ENCODE measurements around the gene KIF12. TPM values are rescaled to one million over a fixed set of nuclear protein-coding genes. Genes with fewer than 3 reads are reported as not detected.

KIF12 gene
- total RNA-seq, 1 donor from 2014 or later = 3.3 TPM

DNA sequence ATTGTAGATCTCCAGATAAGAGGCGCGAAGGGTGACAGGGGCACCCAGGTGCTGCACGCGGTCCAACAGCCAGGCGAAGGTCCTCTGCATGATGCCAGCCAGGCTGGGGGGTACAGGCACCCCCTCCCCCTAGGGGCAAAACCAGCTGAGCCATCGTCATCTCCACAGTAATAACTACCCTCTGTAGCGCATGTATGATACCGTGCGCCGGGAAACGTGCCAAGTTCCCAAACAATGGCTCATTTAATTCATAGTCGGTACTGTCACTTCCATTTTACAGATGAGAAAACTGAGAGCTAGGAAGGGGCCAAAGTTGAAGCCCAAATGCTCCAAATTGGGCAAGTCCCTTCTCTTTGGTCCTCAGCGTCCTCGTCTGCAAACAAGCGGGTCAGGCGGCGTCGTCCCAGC lies 1.5 kb downstream of the KIF12 start:
- H3K9me3 Mint-ChIP-seq = peaks cover 10% of the 10 kb centered on the region
- no peak for DNase-seq (ENCODE audit: low spot score in 2 of 2, unreplicated experiment in 2 of 2)
- peak overlapping the region; percentile 48 for H3K4me3 Mint-ChIP-seq
- peaks cover 7% of the 10 kb centered on the region for H3K36me3 Mint-ChIP-seq
- peaks cover 12% of the 10 kb centered on the region for H3K4me1 Mint-ChIP-seq
- no peak overlapping the region for H3K27ac Mint-ChIP-seq
- H3K27me3 Mint-ChIP-seq (ENCODE audit: low read depth) = peaks cover 45% of the 10 kb centered on the region
- TF ChIP-seq, protein P1, sequence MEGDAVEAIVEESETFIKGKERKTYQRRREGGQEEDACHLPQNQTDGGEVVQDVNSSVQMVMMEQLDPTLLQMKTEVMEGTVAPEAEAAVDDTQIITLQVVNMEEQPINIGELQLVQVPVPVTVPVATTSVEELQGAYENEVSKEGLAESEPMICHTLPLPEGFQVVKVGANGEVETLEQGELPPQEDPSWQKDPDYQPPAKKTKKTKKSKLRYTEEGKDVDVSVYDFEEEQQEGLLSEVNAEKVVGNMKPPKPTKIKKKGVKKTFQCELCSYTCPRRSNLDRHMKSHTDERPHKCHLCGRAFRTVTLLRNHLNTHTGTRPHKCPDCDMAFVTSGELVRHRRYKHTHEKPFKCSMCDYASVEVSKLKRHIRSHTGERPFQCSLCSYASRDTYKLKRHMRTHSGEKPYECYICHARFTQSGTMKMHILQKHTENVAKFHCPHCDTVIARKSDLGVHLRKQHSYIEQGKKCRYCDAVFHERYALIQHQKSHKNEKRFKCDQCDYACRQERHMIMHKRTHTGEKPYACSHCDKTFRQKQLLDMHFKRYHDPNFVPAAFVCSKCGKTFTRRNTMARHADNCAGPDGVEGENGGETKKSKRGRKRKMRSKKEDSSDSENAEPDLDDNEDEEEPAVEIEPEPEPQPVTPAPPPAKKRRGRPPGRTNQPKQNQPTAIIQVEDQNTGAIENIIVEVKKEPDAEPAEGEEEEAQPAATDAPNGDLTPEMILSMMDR (IDR thresholded peaks at IDR 0.05; ENCODE audit: unreplicated experiment) = no peak

DNA sequence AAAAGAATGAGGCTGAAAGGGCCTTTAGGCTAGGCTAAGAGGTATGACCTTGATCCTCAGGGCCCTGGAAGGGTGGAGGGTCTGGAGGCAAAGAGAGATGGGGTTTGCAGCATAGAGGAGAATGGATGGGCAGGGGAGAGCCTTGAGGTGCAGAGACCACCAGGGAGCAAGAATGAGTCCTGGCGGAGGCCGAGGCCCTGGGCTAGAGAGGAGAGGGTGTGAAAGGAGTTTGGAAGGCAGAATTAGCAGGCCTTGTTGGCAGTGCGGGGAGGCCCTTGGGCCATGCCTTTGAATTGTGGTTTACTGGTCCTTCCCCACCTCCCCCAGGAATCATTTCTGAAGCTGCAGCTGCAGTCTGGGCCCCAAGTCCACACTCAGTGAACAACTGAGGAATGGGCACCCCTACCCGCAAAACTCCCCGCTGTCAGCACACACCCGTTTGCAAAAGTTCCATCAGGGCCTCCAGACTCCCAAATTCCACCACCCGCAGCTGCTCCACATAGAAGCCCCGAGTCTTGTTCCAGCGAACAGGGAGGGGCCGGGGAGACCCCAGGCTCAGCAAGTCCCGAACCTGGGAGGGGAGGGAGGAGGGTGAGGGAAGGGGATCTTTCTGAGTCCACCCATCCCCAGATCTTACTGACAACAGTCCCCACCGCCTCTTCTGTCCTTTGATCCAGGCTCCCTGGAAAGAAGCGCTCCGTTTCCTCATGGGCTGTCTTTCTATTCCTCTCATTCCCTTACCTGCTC lies 2.1 kb downstream of the KIF12 start:
- H3K4me3 Mint-ChIP-seq = peak overlapping the region; percentile 54
- peaks cover 4% of the 10 kb centered on the region for H3K36me3 Mint-ChIP-seq
- H3K27me3 Mint-ChIP-seq (ENCODE audit: low read depth) = peaks cover 42% of the 10 kb centered on the region
- H3K27ac Mint-ChIP-seq = no peak overlapping the region
- TF ChIP-seq, protein P1 (IDR thresholded peaks at IDR 0.05; ENCODE audit: unreplicated experiment) = no peak
- H3K9me3 Mint-ChIP-seq = peaks cover 7% of the 10 kb centered on the region
- peaks cover 12% of the 10 kb centered on the region for H3K4me1 Mint-ChIP-seq
- DNase-seq (ENCODE audit: low spot score in 2 of 2, unreplicated experiment in 2 of 2) = no peak

GRCh38 chr9:114096041-114096511 lies 3.0 kb downstream of the KIF12 start:
- no peak overlapping the region for H3K27ac Mint-ChIP-seq
- H3K4me1 Mint-ChIP-seq = peaks cover 12% of the 10 kb centered on the region
- H3K27me3 Mint-ChIP-seq (ENCODE audit: low read depth) = peaks cover 41% of the 10 kb centered on the region
- no peaks in the 10 kb centered on the region for H3K36me3 Mint-ChIP-seq
- H3K9me3 Mint-ChIP-seq = no peaks in the 10 kb centered on the region
- TF ChIP-seq, protein P1 (IDR thresholded peaks at IDR 0.05; ENCODE audit: unreplicated experiment) = no peak
- DNase-seq (ENCODE audit: low spot score in 2 of 2, unreplicated experiment in 2 of 2) = no peak
- H3K4me3 Mint-ChIP-seq = peak overlapping the region; percentile 54

DNA sequence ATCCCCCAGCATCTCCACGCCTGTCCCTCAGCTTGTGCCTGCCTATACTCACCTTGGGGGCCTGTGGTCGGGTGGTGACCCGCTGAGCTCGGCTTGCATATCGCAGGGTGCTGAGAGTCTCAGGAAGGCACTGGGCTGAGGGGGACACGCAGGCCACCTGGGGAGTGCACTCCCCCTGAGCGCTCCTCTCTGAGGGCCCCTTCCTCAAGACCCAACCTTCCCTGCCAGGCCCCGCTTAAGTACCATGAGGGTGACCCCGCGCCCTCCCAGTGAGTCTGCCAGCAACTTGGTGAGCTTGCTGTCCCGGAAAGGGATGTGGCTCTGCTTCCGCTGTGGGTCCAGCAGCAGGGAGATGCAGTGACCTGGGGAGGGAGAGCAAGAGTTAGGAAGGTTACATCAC lies 4.1 kb downstream of the KIF12 start:
- Mint-ChIP-seq H3K9me3 (no peaks in the 10 kb centered on the region), H3K27ac (no peak overlapping the region), H3K4me3 (no peak overlapping the region), H3K36me3 (no peaks in the 10 kb centered on the region), H3K4me1 (peaks cover 12% of the 10 kb centered on the region), H3K27me3 (ENCODE audit: low read depth) (peaks cover 34% of the 10 kb centered on the region)
- TF ChIP-seq, protein P1 (IDR thresholded peaks at IDR 0.05; ENCODE audit: unreplicated experiment) = no peak
- DNase-seq (ENCODE audit: low spot score in 2 of 2, unreplicated experiment in 2 of 2) = no peak

DNA sequence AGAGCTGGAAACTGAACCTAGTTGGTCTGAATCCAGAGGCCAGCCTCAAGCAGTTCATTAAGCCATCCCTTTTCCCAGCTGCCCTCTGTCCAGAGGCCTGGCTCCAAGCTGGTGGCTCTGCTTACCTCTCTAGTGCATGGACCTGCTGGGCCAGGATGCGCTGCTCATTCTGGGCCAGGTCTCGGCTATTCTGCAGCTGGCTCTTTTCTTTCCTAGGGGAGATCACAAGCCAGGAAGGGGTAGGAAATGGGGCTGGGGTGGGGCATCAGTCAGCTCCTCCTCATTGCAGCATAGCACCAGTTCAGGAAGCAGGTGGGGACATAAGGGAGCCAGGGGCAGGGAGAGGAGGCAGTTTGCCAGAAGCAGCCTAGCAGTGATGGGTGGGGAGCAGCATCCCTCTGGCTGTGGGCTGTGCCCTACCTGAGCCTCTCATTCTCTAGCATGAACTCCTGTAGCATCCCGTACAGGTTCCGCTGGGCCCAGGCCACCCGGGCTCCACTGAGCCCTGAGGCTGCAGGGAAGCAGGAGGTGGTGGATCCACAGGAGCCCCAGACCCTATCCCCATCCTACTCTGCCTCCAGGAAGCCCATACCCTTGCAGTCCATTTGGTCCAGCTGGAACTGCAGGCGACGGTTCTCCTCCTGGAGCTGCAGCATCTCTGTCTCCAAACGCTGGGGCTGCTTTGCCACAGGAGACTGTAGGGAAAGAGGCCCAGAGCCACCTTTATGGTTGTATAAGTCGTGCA lies 5.2 kb downstream of the KIF12 start:
- H3K36me3 Mint-ChIP-seq = no peaks in the 10 kb centered on the region
- no peak overlapping the region for H3K4me3 Mint-ChIP-seq
- no peak for DNase-seq (ENCODE audit: low spot score in 2 of 2, unreplicated experiment in 2 of 2)
- H3K27me3 Mint-ChIP-seq (ENCODE audit: low read depth) = peaks cover 25% of the 10 kb centered on the region
- TF ChIP-seq, protein P1 (IDR thresholded peaks at IDR 0.05; ENCODE audit: unreplicated experiment) = no peak
- H3K4me1 Mint-ChIP-seq = peaks cover 8% of the 10 kb centered on the region
- no peaks in the 10 kb centered on the region for H3K9me3 Mint-ChIP-seq
- H3K27ac Mint-ChIP-seq = no peak overlapping the region

All from mesothelial cell of epicardium (in vitro differentiated cells).